ENCODE measurements around the gene PCDH17.

DNA sequence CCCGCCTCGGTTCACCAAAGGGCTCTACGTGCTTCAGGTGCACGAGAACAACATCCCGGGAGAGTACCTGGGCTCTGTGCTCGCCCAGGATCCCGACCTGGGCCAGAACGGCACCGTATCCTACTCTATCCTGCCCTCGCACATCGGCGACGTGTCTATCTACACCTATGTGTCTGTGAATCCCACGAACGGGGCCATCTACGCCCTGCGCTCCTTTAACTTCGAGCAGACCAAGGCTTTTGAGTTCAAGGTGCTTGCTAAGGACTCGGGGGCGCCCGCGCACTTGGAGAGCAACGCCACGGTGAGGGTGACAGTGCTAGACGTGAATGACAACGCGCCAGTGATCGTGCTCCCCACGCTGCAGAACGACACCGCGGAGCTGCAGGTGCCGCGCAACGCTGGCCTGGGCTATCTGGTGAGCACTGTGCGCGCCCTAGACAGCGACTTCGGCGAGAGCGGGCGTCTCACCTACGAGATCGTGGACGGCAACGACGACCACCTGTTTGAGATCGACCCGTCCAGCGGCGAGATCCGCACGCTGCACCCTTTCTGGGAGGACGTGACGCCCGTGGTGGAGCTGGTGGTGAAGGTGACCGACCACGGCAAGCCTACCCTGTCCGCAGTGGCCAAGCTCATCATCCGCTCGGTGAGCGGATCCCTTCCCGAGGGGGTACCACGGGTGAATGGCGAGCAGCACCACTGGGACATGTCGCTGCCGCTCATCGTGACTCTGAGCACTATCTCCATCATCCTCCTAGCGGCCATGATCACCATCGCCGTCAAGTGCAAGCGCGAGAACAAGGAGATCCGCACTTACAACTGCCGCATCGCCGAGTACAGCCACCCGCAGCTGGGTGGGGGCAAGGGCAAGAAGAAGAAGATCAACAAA lies 2.6 kb downstream of the PCDH17 start:
- TF ChIP-seq RAD21 (IDR thresholded peaks at IDR 0.05; ENCODE audit: low read length) (no peak), POLR2A (IDR thresholded peaks at IDR 0.05; ENCODE audit: low read depth, low read length) (no peak), CEBPB (IDR thresholded peaks at IDR 0.05; ENCODE audit: low read depth, low read length) (no peak)
- TF ChIP-seq, protein P1, sequence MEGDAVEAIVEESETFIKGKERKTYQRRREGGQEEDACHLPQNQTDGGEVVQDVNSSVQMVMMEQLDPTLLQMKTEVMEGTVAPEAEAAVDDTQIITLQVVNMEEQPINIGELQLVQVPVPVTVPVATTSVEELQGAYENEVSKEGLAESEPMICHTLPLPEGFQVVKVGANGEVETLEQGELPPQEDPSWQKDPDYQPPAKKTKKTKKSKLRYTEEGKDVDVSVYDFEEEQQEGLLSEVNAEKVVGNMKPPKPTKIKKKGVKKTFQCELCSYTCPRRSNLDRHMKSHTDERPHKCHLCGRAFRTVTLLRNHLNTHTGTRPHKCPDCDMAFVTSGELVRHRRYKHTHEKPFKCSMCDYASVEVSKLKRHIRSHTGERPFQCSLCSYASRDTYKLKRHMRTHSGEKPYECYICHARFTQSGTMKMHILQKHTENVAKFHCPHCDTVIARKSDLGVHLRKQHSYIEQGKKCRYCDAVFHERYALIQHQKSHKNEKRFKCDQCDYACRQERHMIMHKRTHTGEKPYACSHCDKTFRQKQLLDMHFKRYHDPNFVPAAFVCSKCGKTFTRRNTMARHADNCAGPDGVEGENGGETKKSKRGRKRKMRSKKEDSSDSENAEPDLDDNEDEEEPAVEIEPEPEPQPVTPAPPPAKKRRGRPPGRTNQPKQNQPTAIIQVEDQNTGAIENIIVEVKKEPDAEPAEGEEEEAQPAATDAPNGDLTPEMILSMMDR (conservative IDR thresholded peaks at IDR 0.05; ENCODE audit: low read depth, low read length), result no peak
- TF ChIP-seq, protein P2, sequence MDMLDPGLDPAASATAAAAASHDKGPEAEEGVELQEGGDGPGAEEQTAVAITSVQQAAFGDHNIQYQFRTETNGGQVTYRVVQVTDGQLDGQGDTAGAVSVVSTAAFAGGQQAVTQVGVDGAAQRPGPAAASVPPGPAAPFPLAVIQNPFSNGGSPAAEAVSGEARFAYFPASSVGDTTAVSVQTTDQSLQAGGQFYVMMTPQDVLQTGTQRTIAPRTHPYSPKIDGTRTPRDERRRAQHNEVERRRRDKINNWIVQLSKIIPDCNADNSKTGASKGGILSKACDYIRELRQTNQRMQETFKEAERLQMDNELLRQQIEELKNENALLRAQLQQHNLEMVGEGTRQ (IDR thresholded peaks at IDR 0.05; ENCODE audit: low read depth, low read length), result no peak
